Measurements from ENCODE around the gene HAPLN3.
"Not testable (repeated sequence)": the region's sequence is repeated elsewhere in the genome, so short reads cannot be mapped to it uniquely, and the experiment has no call there.

HAPLN3 gene

DNA sequence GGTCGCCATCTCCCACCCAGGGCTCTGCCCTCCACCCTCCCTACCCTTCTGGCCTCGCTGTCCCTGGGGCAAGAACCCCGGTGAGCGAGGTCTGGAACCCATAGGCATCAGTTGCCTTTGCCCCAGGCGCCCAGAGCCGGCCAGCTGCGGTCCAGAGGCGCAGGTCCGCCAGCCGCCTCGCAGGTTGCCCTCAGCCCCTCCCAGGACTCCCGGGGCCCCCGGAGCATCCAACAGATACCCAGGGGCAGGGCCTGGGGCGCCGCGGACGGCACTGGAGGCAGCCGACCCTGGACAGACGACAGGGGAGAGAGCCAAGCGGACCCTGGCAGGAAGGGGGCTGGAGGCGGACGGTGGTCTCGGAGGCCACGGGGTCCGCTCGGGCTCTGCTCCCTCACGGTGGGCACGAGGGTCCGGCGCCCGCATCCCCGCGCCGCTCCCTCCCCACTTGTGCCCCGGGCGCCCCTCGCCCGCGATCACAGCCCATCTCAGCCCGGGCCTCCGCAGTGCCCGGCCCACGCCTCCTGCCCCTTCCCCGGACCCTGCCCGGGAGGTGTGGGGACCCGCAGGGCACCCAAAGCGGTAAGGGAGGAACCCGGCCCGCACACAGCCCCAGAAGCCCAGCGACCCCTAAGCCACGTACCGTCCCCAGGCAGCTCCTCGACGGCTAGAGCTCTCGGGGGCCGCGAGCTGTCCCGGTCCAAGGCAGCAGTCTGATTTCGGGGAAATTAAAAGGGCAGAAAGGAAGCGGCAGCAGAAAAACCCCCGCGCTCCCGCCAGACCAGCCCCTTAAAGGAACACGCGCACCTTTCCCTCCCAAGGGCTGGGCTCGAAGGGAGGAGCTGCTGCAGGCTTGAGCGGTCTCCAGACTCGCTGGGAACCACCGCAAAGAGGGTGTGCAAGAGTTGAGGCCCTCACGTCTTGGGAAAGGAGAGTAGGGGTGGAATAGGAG lies at the start of gene HAPLN3:
Gene HAPLN3 (minus strand): TSS at position 726 of the 949 bp plus-strand sequence. CDS start 8,246 bp downstream, outside the sequence.
- DNase-seq: no peak

DNA sequence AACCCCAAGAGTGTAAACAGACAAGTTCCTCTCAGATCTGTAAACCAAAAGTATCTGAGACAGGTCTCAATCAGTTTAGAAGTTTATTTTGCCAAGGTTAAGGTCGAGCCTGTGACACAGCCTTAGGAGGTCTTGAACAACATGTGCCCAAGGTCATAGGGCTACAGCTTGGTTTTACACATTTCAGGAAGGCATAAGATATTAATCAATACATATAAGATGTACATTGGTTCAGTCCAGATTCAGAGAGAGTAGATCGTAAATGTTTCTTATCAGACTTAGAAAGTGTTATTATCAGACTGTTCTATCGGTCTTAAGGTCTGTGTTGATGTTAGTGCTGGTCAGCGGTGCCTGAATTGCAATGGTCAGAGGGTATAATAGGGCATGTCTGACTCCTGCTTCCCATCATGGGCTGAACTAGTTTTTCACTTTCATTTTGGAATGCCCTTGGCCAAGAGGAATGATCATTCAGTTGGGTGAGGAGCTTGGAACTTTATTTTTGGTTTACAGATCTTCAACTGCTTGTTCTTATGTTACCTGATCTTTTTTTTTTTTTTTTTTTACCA lies 44.8 kb upstream of the HAPLN3 start:
- DNase-seq: no peak

- DNase-seq: no peak
These were observed 44.1 kb upstream of the HAPLN3 start for GRCh38 chr15:88939486-88939806.

DNA sequence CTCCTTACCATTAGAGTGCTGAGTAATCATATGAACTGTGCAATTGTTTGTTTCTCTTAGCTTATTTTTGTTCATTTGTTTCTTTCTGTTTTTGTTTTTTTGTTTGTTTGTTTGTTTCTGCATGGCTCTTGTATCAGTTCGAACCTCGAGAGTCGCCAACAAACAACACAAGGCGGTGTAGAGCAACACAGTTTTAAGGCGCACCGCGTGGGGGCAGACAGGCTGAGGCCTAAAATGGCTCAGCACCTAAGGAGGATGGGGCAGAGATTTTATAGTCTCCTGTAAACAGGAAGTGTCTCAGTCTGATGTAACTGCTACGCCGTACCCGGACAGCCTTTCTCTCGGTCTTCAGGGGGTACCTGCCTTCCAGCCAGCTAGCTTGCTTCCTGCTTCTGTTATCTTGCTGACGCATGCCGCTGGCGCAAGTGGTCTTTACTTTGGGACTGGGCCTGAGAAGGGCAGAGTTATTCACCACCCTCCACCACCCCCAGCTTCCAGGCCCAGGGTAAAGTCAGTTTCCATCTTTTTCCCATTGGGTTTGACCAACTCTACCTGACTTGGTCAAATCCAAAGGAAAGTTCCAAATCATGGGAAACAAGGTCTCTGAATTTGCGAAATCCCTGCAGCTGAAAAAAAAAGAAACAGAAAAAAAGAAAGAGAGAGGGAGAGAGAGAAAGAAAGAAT lies 43.6 kb upstream of the HAPLN3 start:
- DNase-seq: no peak

DNA sequence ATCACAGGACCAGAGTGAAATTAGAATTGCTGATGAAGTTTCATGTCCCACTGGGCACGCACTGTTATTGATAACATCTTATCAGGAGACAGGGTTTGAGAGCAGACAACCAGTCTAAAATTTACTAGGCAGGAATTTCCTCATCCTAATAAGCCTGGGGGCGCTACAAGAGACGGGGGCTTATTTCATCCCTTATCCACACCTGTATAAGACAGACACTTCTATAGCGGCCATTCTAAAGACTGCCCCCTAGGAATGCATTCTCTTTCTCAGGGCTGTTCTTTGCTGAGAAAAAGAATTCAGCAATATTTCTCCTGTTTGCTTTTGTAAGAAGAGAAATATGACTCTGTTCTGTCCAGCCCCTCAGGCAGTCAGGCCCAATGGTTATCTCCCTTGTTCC lies 39.1 kb upstream of the HAPLN3 start:
- not testable (repeated sequence) for DNase-seq

GRCh38 chr15:88932875-88933330 lies 37.6 kb upstream of the HAPLN3 start:
- no peak for DNase-seq

DNA sequence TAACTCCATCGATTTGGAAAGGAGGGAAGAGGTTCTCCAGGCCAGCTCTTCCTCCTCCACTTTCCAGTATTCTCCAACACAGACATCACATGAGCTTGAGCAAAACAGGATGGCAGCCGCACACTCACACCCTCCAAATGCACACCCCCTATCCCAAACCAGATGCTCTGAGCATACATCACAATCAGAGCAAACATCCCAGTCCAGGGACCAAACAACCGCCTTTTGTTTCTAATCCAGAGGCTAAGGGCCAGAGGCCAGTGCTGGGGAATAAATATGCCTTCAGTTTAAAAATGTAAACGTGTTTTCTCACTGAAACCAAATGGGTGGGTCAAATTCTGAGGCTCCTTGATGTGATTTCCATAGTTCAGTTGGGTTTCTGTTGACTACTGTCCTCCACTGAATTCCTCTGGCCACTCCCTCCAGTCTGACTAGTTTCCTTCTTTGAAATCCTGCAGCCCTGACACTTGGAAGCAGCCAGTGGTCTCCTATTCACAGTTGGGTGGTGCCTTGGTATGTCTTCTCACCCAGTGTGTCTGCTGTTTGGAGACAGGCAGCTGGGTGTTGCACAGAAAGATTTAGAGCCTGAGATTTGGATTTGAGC lies 37.0 kb upstream of the HAPLN3 start:
- DNase-seq: no peak

DNA sequence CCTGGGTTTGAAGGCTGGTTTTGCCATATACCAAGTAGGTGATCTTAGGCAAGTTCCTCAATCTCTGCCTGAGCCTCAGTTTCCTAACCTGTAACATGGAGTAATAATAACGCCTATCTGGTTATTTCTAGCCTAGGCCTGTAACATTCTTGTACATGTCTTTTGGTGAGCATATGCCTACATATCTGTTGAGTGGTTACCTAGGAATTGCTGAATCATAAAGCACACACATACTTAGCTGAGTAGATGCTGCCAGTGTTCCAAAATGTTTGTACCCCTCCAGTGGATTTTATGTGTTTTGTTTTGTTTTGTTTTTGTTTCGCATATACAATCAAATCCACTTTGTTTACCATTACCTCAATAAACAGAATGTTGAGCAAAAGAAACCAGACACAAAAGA lies 35.2 kb upstream of the HAPLN3 start:
- DNase-seq: no peak

DNA sequence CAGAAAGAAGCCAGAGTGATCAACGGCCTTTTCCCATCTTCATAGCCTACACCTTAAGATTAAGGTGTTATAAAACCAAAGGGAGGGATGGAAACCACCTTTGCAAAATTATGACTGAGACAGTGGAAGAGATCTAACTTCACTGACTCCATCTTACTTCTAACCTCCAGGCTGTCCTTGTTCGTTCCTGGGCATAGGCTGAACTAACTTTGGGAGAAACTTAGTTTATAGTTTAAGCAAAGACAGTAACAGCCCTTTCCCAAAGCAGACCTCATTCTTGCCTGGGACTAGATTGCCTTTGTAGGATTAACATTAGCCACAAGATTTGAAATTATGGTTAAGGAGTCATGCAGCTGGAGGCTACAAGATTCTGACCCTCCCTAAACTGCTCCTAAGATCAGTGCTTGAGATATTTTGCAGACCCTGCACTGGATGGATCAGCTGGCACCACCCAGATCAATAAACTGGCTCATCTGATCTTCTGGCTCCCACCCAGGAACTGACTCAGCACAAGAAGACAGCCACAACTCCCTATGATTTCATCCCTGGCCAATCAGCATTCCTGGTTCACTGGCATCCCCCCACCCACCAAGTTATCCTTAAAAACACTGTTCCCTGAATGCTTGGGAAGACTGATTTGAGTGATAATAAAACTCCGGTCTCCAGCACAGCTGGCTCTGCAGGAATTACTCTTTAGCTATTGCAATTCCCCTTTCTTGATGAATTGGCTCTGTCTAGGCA lies 34.2 kb upstream of the HAPLN3 start:
- not testable (repeated sequence) for DNase-seq

DNA sequence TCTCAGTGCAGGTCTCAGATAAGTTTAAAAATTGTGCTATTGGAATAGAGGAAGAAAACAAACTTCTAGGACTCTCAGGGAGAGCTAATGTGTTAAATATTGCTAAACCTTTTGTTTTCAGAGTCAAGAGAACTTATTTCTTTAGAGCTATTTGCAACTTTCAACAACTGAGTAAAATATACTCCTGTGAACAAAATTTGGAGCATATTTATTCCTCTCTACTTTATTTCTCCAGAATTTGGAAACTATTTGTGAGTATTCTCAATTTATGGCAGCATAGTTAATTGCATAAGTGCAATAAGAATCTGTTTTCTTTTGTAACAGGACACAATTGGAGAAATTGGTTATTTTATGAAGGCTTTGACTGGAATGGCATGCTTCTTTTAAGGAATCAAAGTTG lies 32.8 kb upstream of the HAPLN3 start:
- DNase-seq: not testable (repeated sequence)

DNA sequence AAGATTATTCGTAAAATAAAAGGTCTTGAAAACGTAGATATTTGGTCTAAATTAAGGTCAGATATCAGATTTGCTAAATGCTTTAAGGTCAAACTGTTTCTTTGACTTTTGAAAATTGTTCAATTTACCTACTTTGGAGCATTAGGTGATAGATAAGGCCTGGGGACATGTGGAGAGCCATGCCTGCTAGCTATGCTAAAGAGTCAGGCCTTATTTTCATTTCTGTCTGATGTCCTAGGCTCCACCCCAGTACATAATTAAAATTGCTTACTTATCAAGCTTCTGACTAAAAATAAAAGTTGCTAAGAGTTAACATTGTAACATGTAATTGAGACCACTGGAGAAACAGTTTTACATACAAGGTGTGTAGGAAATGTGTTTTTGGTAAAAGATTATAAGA lies 30.3 kb upstream of the HAPLN3 start:
- not testable (repeated sequence) for DNase-seq

- DNase-seq: not testable (repeated sequence)
These were observed 25.6 kb upstream of the HAPLN3 start for GRCh38 chr15:88920892-88921435.

DNA sequence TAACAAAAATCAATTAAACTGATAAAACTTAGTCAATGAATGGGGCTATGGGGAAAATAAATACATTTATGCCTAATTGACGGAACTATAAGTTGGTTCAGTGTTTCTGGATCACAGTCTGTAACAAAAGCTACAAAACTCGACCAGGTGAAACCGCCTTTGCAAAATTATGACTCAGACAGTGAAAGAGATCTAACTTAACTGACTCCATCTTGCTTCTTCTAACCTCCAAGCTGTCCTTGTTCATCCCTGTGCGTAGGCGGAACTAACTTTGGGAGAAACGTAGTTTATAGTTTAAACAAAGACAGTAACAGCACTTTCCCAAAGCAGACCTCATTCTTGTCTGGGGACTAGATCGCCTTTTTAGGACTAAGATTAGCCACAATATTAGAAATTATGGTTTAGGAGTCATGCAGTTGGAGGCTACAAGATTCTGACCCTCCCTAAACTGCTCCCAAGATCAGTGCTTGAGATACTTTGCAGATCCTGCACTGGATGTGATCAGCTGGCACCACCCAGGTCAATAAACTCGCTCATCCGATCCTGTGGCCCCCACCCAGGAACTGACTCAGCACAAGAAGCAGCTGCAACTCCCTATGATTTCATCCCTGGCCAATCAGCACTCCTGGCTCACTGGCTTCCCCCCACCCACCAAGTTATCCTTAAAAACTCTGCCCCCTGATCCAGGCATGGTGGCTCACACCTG lies 25.0 kb upstream of the HAPLN3 start:
- DNase-seq: no peak

- DNase-seq: no peak
These were observed 23.4 kb upstream of the HAPLN3 start for GRCh38 chr15:88918738-88919137.

GRCh38 chr15:88917760-88918159 lies 22.4 kb upstream of the HAPLN3 start:
- DNase-seq: no peak

- no peak for DNase-seq
These were observed 20.0 kb upstream of the HAPLN3 start for GRCh38 chr15:88915354-88915753.

- DNase-seq: no peak
These were observed 18.5 kb upstream of the HAPLN3 start for GRCh38 chr15:88913850-88914169.

- DNase-seq: no peak
These were observed 17.9 kb upstream of the HAPLN3 start, which contains the start of gene MFGE8 for GRCh38 chr15:88913017-88913849. TSS of gene MFGE8 (minus strand) at chr15:88913379. CDS start at chr15:88913319, 60 bp downstream.

DNA sequence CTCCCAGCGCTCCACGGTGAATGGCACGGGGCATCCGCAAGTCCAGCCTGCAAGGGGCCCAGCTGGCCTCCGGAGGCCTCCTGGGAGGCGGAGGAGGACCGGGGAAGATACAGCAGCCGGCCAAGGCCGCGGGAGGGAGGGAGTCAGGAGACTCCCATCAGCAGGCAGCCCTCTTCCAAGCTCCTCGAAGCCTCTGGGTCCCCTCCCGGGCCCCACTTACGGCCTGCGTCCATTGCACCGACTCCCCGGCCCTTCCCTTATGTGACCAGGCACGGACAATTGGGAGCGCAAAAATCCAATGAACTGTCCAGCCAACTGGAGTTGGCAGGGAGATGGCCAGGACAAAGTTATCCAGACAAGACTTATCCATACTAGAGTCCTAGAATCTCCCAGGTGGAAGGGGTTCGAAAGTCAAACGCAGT lies 17.2 kb upstream of the HAPLN3 start:
- no peak for DNase-seq

DNA sequence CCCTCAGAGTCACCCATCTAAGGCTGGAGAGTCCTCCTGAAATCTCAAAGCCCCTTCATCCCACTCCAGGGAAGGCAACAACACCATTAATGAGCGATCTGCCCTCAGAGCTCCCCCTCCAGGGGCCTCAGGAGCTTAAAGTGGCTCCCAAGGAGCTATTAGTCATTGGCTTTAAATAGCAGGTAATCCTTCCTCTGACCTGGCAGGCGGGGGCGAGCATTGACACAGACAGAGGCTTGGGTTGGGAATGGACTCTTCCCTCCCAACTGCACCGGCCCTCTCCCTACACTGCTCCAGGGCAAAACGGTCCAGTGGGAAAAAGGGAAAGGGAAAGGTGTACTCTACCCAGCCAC lies 16.4 kb upstream of the HAPLN3 start:
- DNase-seq: no peak

All from DMS153 (cell line).